HG02798 (cell line): ENCODE measurements around the gene CROCC2.
"Not testable (repeated sequence)": the region's sequence is repeated elsewhere in the genome, so short reads cannot be mapped to it uniquely, and the experiment has no call there.

ENCODE experiments used
- ATAC-seq: cut with Tn5 transposase; IDR thresholded peaks from one replicate; pipeline ENCODE4 v1.9.1; 2021; ENCODE audit warnings: mild to moderate bottlenecking; ENCODE audit not compliant: unreplicated experiment, poor library complexity

The CROCC2 gene

GRCh38 chr2:240963868-240964703, 58.0 kb downstream of the CROCC2 start:
- no peak for ATAC-seq

GRCh38 chr2:240964704-240965295, 58.7 kb downstream of the CROCC2 start:
- no peak for ATAC-seq

- ATAC-seq = no peak
Observed at GRCh38 chr2:240965296-240965904, 59.3 kb downstream of the CROCC2 start.

GRCh38 chr2:240965905-240966456, 59.8 kb downstream of the CROCC2 start:
- ATAC-seq = no peak

- no peak for ATAC-seq
Observed at GRCh38 chr2:240966457-240966905, 60.3 kb downstream of the CROCC2 start.

- no peak for ATAC-seq
Observed at GRCh38 chr2:240966906-240967680, 61.0 kb downstream of the CROCC2 start.

GRCh38 chr2:240967681-240968621, 61.8 kb downstream of the CROCC2 start:
- ATAC-seq = no peak

GRCh38 chr2:240968731-240969624, 62.8 kb downstream of the CROCC2 start:
- ATAC-seq = no peak

- ATAC-seq = no peak
Observed at GRCh38 chr2:240970104-240970503, 64.0 kb downstream of the CROCC2 start.

DNA sequence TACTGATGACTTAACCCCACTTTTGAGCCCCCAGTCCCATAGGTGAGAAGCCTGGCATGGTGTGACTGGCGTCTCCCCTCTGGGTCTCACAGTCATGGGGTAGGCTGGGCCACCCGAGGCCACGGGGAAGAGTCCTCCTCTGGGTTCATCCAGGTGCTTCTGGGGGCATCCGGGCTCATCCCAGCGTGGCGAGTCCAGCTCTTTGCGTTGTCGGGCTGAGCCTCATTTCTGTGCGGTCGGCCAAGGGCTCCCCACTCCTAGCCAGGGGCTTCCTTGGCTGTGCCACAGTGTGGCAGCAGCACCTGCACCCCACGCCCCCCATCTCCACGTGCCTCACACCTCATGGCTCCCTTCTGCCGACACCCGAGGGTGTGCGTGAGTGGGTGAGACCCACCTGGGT, 64.7 kb downstream of the CROCC2 start:
- ATAC-seq = no peak

DNA sequence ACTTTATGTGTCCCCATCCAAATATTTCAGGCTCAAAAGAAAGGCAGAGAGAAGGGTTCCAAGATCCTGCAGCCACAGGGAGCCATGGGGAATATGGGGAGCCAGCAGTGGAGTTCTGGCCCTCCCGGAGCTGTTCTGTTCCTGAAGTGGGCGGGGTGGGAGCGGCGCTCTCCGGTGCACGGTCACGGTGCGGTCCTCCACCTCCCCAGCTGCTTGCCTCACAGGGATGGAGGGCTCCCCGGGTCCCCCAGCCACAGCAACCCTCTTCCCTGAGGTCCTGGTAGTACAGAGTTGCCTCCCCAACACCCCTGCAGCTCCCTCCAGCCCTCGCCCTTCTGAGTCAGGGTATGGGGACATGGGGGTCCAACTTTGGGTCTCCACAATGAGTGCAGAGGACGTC, 66.1 kb downstream of the CROCC2 start:
- ATAC-seq = no peak

DNA sequence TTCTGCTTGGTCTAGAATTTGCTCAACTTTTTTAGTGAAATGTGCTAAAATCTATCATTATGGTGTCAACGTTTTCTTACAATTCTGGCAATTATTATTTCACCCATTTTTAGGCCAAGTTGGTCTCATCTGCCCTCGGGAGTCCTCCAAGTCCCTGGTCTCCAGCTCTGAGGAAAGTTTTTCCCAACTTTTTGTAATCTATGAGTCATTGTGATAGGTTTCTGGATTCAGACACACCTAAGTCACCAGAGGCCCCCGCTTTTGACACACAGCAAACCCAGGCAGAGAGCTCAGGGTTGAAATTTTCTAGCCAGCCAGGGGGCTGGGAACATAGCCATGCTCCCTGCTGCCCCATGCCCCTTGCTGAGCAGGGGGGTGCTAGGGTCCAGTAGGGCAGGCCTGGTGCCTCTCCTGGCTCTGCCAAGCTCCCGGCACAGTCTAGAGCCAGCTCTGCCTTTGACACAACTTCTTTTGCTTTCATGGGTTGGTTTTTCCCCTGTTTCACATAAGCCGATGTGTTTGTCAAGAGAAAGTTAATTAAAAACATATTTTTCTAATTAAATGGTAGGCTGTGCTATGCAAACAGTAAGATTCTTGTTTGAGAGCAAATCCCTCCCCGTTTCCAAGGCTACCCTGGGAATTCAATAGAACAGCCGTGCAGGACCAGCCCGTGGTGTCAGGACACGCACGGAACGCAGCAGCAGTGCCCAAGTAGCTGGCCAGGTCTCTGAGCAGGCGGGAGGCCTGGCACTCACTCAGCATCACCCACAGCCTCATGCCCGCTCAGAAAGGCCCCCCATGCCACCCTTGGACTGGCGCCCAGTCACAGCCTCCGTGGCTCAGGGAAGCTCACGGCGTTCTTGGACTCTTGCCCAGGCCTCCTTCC, 66.7 kb downstream of the CROCC2 start:
- ATAC-seq = no peak

DNA sequence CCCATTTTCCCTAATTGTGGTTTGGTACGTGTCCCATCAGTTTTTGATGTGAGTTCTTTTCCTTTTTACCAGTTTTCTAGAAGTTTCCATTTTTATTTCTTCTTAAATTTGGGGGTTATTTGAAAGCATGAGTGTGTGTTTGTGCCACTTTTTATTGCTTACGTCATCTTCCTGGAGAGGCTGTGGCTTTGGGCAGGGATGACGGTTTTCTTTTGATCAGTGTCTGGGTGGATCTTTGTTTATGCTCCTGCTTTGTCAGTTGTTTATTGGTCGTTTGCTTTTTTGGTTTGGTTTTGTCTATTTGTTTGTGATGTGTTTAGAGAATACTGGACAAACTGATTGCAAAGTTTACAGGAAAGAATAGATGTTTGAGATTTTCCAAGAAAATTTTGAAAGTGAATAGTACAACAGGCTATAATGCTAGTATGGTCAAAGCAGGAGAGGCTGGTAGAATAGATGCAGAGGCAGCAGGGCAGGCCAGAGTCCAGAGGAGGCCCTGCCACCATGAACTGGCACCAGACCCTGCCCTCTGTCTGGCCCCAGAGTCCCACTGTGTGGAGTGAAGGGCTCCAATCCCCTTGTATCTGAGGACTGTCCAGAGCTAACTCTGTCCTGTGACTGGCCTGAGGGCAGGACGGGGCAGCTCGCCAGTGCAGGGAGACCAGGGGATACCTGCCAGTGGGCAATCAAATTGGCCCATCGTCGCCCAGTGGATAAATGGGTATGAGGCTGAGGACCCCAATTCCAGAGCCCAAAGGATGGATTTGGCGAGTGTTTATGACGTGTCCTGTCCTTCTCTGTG, 68.8 kb downstream of the CROCC2 start:
- ATAC-seq = no peak

- ATAC-seq = not testable (repeated sequence)
Observed at GRCh38 chr2:240975903-240976302, 69.8 kb downstream of the CROCC2 start.

DNA sequence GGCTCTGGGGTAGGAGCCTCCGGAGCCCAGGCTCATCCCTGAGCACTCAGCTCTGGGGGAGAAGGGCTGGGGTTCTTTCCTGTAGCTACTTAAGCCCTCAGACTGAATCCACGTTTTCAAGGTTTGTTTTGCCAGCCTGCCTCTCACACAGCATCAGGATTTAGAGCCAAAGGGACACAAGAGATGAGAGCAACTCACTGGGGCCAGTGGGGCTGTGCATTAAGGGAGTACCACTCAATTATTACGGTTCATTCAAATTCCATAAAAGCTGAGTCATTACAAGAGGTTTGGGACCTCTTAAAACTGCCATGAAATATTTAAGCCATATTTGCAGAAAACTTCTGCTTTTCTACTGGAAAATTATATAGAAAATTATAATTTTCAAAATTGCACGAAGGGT, 75.1 kb downstream of the CROCC2 start:
- ATAC-seq = no peak
